Psoas muscle (tissue), 8 donors: ENCODE data around the gene ITGA7. TPM values are rescaled to one million over a fixed set of nuclear protein-coding genes. Genes with fewer than 3 reads are reported as not detected.
A peak's percentile ranks its signal among the peaks of the same experiment; 100 is the strongest.

Experiments used
- ATAC-seq, 4 donors: fragments of 200-7000 bp; cut with Tn5 transposase; one replicate each; pipeline ENCODE4 v1.9.1; 2020; ENCODE audit warnings: moderate library complexity in 3 of 4, mild to moderate bottlenecking in 2 of 4
- DNase-seq, 2 donors: peaks; one replicate each; pipeline ENCODE4 v3.0.0-alpha.2; 2020
- H3K27ac ChIP-seq: fragments of 200-600 bp; one replicate; pipeline ENCODE4 v1.8.0; 2022
- H3K27me3 ChIP-seq, 3 donors: fragments of 200-600 bp in 1 of 3; one replicate each; pipeline versions ENCODE4 v1.6.1 to v1.8.0; 2013 to 2022; ENCODE audit warnings: low read length in 2 of 3, mild to moderate bottlenecking in 2 of 3, moderate library complexity in 1 of 3; ENCODE audit not compliant: insufficient read depth in 3 of 3
- H3K36me3 ChIP-seq, 2 donors: fragments of 200-600 bp in 1 of 2; one replicate each; pipeline versions ENCODE4 v1.6.1 to v1.8.0; 2013 to 2022; ENCODE audit warnings: low read depth in 1 of 2, mild to moderate bottlenecking in 1 of 2, moderate library complexity in 1 of 2; ENCODE audit not compliant: insufficient read depth in 1 of 2
- H3K4me1 ChIP-seq: fragments of 200-600 bp; one replicate; pipeline ENCODE4 v1.8.0; 2022
- H3K4me3 ChIP-seq: fragments of 200-600 bp; one replicate; pipeline ENCODE4 v1.8.0; 2022; ENCODE audit warnings: mild to moderate bottlenecking
- H3K9me3 ChIP-seq: fragments of 200-600 bp; one replicate; pipeline ENCODE4 v1.8.0; 2022
- WGBS, 3 donors: extraction: QIAGEN DNeasy Blood & Tissue Kit; methylation state at CpG; one replicate each; pipeline versions ENCODE4 v1.1.6 to v1.1.7; 2013; 5-methylcytosine and 5-hydroxymethylcytosine counted together
- intact Hi-C, 2 donors: fragments of 100-400 bp; cut with DNase I; formaldehyde crosslinking; loops; one replicate each; pipeline versions ENCODE4 v1.11.0 to v1.14.2; 2022
- polyA plus RNA-seq, 3 donors: library from polyadenylated mRNA; stranded (reverse); fragments of 200-250 nt; gene quantifications; one replicate each; pipeline ENCODE4 v1.2.3, GENCODE V29; 2013
- total RNA-seq, 4 donors: library from RNA; stranded (reverse); fragmentation: NEBNext Ultra II Directional in 2 of 4; extraction: Animal tissue kit (Norgen Biotek cat#: 25700) in 2 of 4; gene quantifications; one replicate each; pipeline versions ENCODE4 v1.2.1 to v1.2.4, GENCODE V29; 2021 to 2023
- TF ChIP-seq, protein P1 (sequence below): fragments of 200-600 bp; IDR thresholded peaks from one replicate; pipeline ENCODE4 v1.8.0; 2022; ENCODE audit warnings: antibody characterized with exemption
- donor health status: healthy with polysubstance abuse.
- donor health status: DM: no; HTN: no; CAD: no; lungs with moderate emphysema.
- donor health status: Bipolar disorder and iron deficiency.
- donor health status: healthy.
- donor health status: DM: yes; HTN: yes; CAD: no.
- donor health status: DM: no; HTN: no; CAD: no.
- donor health status: DM: no; HTN: no; CAD: no.
- donor health status: DM: yes; HTN: yes; CAD: no.

The ITGA7 gene
- total and polyA plus RNA-seq, 7 donors, result 51.8 to 433 (median 297) TPM

- DNase-seq (no peak), ATAC-seq (no peak)
- TF ChIP-seq, protein P1, sequence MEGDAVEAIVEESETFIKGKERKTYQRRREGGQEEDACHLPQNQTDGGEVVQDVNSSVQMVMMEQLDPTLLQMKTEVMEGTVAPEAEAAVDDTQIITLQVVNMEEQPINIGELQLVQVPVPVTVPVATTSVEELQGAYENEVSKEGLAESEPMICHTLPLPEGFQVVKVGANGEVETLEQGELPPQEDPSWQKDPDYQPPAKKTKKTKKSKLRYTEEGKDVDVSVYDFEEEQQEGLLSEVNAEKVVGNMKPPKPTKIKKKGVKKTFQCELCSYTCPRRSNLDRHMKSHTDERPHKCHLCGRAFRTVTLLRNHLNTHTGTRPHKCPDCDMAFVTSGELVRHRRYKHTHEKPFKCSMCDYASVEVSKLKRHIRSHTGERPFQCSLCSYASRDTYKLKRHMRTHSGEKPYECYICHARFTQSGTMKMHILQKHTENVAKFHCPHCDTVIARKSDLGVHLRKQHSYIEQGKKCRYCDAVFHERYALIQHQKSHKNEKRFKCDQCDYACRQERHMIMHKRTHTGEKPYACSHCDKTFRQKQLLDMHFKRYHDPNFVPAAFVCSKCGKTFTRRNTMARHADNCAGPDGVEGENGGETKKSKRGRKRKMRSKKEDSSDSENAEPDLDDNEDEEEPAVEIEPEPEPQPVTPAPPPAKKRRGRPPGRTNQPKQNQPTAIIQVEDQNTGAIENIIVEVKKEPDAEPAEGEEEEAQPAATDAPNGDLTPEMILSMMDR, result no peak
- intact Hi-C loops, result no loop called here
- peaks cover 11% of the 10 kb centered on the region for H3K4me1 ChIP-seq
- no peak overlapping the region for H3K27ac ChIP-seq
- H3K4me3 ChIP-seq, result no peak overlapping the region
- WGBS, 3 donors, result 86 to 89% (median 88%) methylated on average over 6 of the region's 6 CpGs
- H3K9me3 ChIP-seq, result no peaks in the 10 kb centered on the region
- H3K27me3 ChIP-seq, result no peaks in the 10 kb centered on the region
- peaks cover 0 to 95% of the 10 kb centered on the region in 2 donors for H3K36me3 ChIP-seq
Observed at GRCh38 chr12:55696141-55696540, 11.6 kb downstream of the ITGA7 start.

DNA sequence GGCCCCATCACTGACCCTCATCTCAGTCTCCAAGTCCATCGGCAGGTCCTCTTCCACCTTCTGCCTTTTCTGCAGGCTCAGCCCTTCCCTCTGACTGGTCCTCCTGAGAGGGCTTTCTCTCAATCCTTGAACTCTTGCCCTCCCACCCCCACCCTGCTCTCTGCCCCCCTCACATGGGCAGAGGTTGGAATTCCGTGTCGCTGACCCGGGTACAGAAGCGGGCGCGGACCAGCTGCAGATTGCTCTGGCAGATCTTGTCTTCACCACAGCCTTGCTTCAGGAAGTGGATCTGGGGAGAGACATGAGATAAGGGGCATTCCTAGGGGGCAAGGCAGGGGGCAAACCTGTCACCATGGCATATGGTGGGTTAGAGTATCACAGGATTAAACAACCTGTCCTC lies 12.4 kb downstream of the ITGA7 start:
- Histone ChIP-seq H3K27me3 (no peaks in the 10 kb centered on the region), H3K36me3 (peaks cover 0 to 96% of the 10 kb centered on the region in 2 donors), H3K27ac (no peak overlapping the region), H3K9me3 (no peaks in the 10 kb centered on the region), H3K4me1 (peaks cover 4% of the 10 kb centered on the region), H3K4me3 (no peak overlapping the region)
- intact Hi-C loops, result no loop called here
- WGBS, 3 donors, result 73 to 76% (median 73%) methylated on average over 7 of the region's 7 CpGs
- ATAC-seq (no peak), DNase-seq (no peak)
- TF ChIP-seq, protein P1, result no peak

DNA sequence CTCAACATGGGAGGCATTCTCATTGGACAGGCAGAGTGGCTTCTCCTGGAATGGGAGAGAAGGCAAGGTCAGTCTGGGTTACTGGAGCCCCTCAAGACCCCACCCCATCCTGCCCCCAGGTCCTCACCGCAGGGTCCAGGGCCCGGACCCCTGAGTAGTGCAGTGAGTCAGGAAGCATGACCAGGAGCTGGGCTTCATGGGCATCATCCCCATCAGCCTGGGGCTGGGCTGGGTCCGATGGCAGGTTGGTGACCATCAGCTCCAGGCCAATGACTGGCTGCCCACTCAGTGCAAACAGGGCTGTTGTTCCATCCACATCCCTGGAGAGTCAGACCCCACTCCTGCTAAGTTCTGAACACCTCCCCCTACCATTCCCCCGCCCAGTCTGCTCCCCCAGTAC lies 13.1 kb downstream of the ITGA7 start:
- H3K27me3 ChIP-seq, result no peaks in the 10 kb centered on the region
- ATAC-seq (no peak), DNase-seq (no peak)
- 95 to 100% (median 97%) methylated on average over 4 of the region's 4 CpGs for WGBS, 3 donors
- H3K27ac ChIP-seq, result no peak overlapping the region
- H3K4me1 ChIP-seq, result no peaks in the 10 kb centered on the region
- no peak overlapping the region for H3K4me3 ChIP-seq
- no peaks in the 10 kb centered on the region for H3K9me3 ChIP-seq
- TF ChIP-seq, protein P1, result no peak
- intact Hi-C loops, result no loop called here
- peaks cover 0 to 89% of the 10 kb centered on the region in 2 donors for H3K36me3 ChIP-seq

DNA sequence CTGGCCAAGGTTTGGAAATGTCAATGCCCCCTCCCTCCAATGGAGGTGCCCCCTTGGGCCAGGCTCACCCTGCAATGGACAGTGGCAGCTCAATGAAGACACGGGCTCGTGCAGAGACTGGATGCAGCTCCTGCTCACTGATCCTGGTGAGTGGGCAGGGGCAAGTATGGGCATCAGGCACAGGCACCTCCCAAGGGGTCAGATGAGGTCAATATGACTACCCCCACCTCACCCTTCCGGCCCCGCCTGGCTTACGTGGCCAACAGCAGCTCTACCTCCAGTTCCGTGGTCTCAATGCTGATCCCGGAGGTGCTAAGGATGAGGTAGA lies 13.6 kb downstream of the ITGA7 start:
- Histone ChIP-seq H3K27me3 (no peaks in the 10 kb centered on the region), H3K36me3 (peaks cover 0 to 89% of the 10 kb centered on the region in 2 donors), H3K27ac (no peak overlapping the region), H3K4me1 (no peaks in the 10 kb centered on the region), H3K9me3 (no peaks in the 10 kb centered on the region), H3K4me3 (no peak overlapping the region)
- 86 to 92% (median 91%) methylated on average over 7 of the region's 7 CpGs for WGBS, 3 donors
- DNase-seq (no peak), ATAC-seq (no peak)
- TF ChIP-seq, protein P1, result no peak
- intact Hi-C loops, result no loop called here

DNA sequence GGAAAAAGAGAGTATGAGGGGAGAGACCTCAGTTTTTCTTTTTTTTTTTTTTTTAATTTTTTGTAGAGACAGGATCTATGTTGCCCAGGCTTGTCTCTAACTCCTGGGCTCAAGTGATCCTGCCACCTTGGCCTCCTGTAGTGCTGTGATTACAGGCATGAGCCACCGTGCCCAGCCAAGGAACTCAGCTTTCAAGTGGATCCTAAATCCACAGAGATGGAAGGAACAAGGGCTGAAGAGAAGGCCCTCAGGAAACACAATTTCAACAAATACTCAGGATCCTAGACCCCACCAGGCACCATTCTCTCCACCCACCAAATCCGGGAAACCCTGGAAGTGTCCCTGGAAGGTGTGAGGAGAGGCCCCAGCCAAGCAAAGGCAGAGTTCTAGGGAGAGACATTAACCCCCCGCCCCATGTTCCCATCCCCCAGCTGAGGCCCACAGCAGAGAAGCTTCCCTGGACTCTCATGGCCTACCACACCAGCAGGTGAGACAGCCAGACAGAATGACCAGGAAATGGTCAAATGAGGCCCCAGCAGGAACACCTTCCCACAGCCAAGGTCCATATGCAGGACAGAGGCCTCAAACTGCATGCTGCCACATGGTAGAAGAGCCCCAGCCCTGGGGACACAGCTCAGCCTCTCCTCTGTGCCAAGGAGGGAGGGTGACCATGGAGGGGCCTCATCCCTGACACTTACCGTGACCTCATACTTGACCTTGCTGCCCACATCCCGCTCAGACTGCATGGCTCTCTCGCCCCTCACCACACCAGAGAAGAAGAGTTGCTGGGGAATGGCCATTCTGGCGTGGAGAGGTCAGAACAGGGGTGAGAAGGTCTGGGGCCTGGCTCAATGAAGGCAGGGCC lies 14.1 kb downstream of the ITGA7 start:
- Histone ChIP-seq H3K27me3 (no peaks in the 10 kb centered on the region), H3K4me1 (no peaks in the 10 kb centered on the region), H3K36me3 (peaks cover 0 to 89% of the 10 kb centered on the region in 2 donors), H3K9me3 (no peaks in the 10 kb centered on the region), H3K27ac (no peak overlapping the region), H3K4me3 (no peak overlapping the region)
- intact Hi-C loops, result no loop called here
- TF ChIP-seq, protein P1, result no peak
- peak in 1 of 4 donors; percentile 8 for ATAC-seq
- WGBS, 3 donors, result 89 to 93% (median 92%) methylated on average over 7 of the region's 7 CpGs
- DNase-seq, result no peak
